ENCODE results near the gene C3orf18. TPM values are rescaled to one million over a fixed set of nuclear protein-coding genes. Genes with fewer than 3 reads are reported as not detected.

The C3orf18 gene
- polyA plus RNA-seq (2013, experiment 1 of 2) = 4.8 TPM
- 7.3 TPM for polyA plus RNA-seq (2013, experiment 2 of 2)

DNA sequence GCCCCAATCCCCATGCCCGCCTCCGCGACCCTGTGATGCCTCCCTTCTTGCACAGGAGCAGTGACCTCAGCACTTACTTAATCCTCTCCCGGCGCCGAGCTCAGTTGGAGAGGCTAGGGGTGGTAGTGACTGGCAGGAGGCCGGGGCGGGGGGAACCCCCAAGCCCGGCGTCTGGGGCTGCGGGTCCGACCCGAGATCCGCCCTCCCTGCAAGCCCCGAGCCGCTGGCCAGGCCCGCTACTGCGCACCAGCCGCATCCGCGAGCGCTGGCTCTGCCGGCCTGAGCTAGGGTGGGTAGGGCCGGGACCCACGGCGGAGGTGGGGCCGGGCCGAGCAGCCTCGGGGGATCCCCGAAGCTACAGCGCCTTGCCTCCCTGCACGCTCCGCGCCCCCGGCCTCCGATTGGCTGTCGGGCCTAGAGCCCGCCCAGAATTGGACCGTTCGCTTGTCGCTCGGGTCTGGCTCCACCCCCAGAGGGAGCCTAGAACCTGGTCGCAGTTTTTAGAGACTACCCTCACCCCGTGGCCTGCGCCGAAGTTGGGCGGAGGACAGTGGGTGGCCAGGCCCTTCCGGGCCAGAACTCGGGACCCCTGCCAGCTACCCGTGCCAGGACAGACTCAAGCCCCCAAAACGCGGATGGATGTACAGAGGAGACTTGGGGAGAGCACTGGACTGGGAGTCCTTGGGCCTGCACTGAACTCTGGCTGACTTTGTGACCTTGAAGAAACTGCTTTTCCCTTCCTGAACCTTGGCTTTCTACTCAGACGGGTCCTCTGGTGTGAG, at the start of gene C3orf18:
Gene C3orf18 (minus strand): TSS at position 362 of the 782 bp plus-strand sequence. CDS start 2,048 bp downstream, outside the sequence.
- WGBS = 4% methylated on average over 53 of the region's 53 CpGs
- no peak within 1 kb of the TSS for H3K27ac ChIP-seq (ENCODE audit: low read depth, low read length)

DNA sequence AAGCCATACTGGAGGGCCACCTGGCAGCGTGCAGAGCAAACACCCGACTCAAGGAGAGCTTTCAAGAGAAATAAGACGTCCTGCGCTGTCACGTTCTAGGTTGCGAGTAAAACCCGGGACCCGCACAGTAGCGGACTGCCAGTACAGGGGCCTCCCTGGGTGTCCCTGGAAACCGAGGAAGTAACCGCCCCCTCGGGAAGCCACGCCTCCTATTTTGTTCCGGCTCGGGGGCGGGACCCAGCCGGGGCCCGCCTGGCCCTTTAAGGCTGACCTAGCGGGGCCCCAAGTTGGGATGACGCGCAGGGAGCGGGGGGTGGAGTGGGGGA, 49.2 kb upstream of the C3orf18 start:
- Histone ChIP-seq H3K27me3 (ENCODE audit: insufficient read depth, low read length) (peaks cover 28% of the 10 kb centered on the region), H3K27ac (ENCODE audit: low read depth, low read length) (no peak overlapping the region), H3K9ac (ENCODE audit: low read depth, low read length) (no peak overlapping the region), H3K36me3 (ENCODE audit: insufficient read depth, low read length) (no peaks in the 10 kb centered on the region), H3K4me1 (ENCODE audit: insufficient read depth, low read length) (peaks cover 17% of the 10 kb centered on the region; the same call in 1 of the 2 replicates), H3K4me3 (ENCODE audit: low read length) (peak overlapping the region; percentile 62), H3K9me3 (ENCODE audit: insufficient read depth, low read depth, low read length) (no peaks in the 10 kb centered on the region)
- WGBS = under 1% methylated on average over 18 of the region's 22 CpGs

More for the DNA sequence above, at the start of gene C3orf18:
- Histone ChIP-seq H3K36me3 (ENCODE audit: insufficient read depth, low read length) (no peaks in the 10 kb centered on the region), H3K4me1 (ENCODE audit: insufficient read depth, low read length) (0 out of 2 replicates have a peak, but pooled peaks cover 4% of the 10 kb centered on the region), H3K9me3 (ENCODE audit: insufficient read depth, low read depth, low read length) (no peaks in the 10 kb centered on the region), H3K9ac (ENCODE audit: low read depth, low read length) (peak within 1 kb of the TSS; percentile 54), H3K4me3 (ENCODE audit: low read length) (peak within 1 kb of the TSS; percentile 99), H3K27me3 (ENCODE audit: insufficient read depth, low read length) (peaks cover 14% of the 10 kb centered on the region)

DNA sequence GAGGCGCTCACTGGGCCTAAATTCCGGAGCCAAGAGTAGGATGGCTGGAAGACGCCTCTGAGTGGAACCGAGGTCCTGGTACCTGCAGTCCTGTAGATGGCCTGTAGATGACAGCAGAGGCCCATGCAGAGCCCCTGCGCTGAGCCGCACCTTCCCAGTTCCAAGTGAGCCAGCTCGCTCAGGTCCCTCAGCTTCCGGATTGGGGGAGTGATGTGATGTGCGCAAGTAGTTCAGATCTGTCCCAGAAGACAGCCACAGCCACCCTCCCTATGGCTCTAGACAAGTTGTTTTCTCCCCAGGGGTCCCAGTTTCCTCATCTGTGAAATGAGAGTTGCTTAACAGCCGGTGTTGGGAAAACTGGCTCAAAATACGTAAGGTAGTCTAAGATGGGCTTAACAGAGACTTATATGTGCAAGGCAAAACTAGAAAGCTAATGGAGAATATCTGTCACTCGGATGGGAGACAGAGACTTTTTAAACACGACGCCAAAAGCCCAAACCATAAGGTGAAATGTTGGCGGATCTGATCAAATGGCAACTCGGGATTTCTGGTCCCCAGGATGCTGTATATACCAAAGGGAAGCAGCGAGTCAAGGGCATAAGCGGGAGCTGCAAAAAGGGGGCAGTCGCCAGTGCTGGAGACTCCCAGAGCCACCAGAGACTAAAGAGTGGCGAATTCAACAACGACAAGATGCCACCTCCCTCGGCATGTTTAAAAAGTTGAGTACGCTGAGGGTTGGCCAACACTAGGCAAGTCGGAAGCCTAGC, 48.6 kb upstream of the C3orf18 start:
- no peaks in the 10 kb centered on the region for H3K36me3 ChIP-seq (ENCODE audit: insufficient read depth, low read length)
- H3K4me1 ChIP-seq (ENCODE audit: insufficient read depth, low read length) = peaks cover 17% of the 10 kb centered on the region; the same call in 1 of the 2 replicates
- H3K9ac ChIP-seq (ENCODE audit: low read depth, low read length) = no peak overlapping the region
- no peaks in the 10 kb centered on the region for H3K9me3 ChIP-seq (ENCODE audit: insufficient read depth, low read depth, low read length)
- WGBS = 6% methylated on average over 23 of the region's 24 CpGs
- H3K4me3 ChIP-seq (ENCODE audit: low read length) = peak overlapping the region; percentile 62
- peaks cover 29% of the 10 kb centered on the region for H3K27me3 ChIP-seq (ENCODE audit: insufficient read depth, low read length)
- H3K27ac ChIP-seq (ENCODE audit: low read depth, low read length) = no peak overlapping the region

DNA sequence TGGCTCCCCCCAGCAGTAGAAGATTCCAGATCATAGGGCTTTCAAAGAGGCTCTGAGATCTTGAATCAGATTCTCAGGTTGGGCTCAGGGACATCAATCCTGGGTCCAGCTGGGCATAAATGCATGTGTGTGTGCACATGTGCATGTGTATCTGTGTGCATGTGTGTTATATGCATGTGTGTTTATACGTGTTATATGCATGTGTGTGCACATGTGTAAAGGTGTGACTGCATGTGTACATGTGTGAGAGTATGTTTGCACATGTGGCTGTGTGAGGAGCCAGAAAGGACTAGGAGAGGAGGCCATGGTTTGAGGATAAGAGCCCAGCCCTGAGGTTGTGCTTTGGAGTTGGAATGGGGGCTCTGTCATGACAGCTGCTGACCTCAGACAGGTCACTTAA, 47.6 kb upstream of the C3orf18 start:
- Histone ChIP-seq H3K27me3 (ENCODE audit: insufficient read depth, low read length) (peaks cover 39% of the 10 kb centered on the region), H3K4me1 (ENCODE audit: insufficient read depth, low read length) (peaks cover 17% of the 10 kb centered on the region; the same call in 1 of the 2 replicates), H3K27ac (ENCODE audit: low read depth, low read length) (no peak overlapping the region), H3K36me3 (ENCODE audit: insufficient read depth, low read length) (no peaks in the 10 kb centered on the region), H3K4me3 (ENCODE audit: low read length) (no peak overlapping the region), H3K9ac (ENCODE audit: low read depth, low read length) (no peak overlapping the region), H3K9me3 (ENCODE audit: insufficient read depth, low read depth, low read length) (no peaks in the 10 kb centered on the region)
- WGBS = 56% methylated on average over 1 of the region's 1 CpG

DNA sequence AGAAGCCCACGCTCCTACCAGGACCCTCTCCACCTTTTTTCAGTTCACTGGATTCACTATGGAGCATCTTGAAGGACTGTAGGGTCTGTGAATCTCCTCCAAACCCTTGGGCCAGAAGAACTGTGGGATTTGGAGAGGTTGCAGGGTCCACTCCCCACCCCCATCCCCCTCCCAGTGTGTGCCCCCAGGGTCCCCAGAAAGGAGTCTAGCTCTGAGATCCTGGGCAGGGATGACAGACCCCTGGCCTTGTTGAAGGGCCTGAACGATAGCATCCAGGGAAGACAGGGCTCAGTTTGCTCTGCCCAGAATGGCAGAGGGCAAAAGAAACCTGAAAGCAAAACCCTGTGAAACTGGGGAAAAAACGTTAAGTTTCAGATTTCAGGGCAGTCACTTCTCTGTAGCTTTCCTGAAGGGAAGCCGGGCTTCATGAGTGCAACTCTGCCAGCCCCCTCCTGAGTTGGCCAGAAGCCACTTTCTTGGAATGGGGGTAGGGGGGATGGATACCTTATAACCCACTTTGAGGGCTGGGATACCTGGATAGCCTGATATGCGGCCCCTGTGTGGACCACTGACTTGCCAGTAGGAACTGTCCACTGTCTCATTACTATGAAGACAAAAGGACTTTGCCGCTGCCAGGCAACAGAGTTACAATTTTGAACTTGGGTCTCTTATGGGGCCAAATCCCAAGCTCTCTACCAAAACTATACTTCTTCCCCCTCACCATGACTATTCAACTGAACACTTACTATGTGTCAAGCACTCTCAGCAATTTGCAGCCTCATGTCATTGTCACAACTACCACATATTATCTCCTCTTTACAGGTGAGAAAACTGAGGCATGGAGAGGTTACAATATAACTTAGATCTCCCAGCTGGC, 45.7 kb upstream of the C3orf18 start:
- Histone ChIP-seq H3K4me1 (ENCODE audit: insufficient read depth, low read length) (peaks cover 17% of the 10 kb centered on the region; the same call in 1 of the 2 replicates), H3K36me3 (ENCODE audit: insufficient read depth, low read length) (no peaks in the 10 kb centered on the region), H3K27ac (ENCODE audit: low read depth, low read length) (no peak overlapping the region), H3K4me3 (ENCODE audit: low read length) (no peak overlapping the region), H3K27me3 (ENCODE audit: insufficient read depth, low read length) (peaks cover 50% of the 10 kb centered on the region), H3K9ac (ENCODE audit: low read depth, low read length) (no peak overlapping the region), H3K9me3 (ENCODE audit: insufficient read depth, low read depth, low read length) (no peaks in the 10 kb centered on the region)
- 66% methylated on average over 6 of the region's 6 CpGs for WGBS

- Histone ChIP-seq H3K27me3 (ENCODE audit: insufficient read depth, low read length) (peaks cover 50% of the 10 kb centered on the region), H3K9me3 (ENCODE audit: insufficient read depth, low read depth, low read length) (no peaks in the 10 kb centered on the region), H3K4me1 (ENCODE audit: insufficient read depth, low read length) (peaks cover 12% of the 10 kb centered on the region; the same call in 1 of the 2 replicates), H3K9ac (ENCODE audit: low read depth, low read length) (peak overlapping the region; percentile 73; the same call in 1 of the 2 replicates), H3K27ac (ENCODE audit: low read depth, low read length) (no peak overlapping the region), H3K36me3 (ENCODE audit: insufficient read depth, low read length) (no peaks in the 10 kb centered on the region; the same call in 1 of the 2 replicates), H3K4me3 (ENCODE audit: low read length) (peak overlapping the region; percentile 61)
- 11% methylated on average over 29 of the region's 29 CpGs for WGBS
Measured at GRCh38 chr3:50612234-50612882, 44.8 kb upstream of the C3orf18 start.

GRCh38 chr3:50611464-50612233, 44.1 kb upstream of the C3orf18 start, which contains the start of gene CISH:
TSS of gene CISH (minus strand) at chr3:50611774. CDS start at chr3:50611650, 124 bp downstream.
- H3K36me3 ChIP-seq (ENCODE audit: insufficient read depth, low read length) = no peaks in the 10 kb centered on the region; the same call in 1 of the 2 replicates
- peak within 1 kb of the TSS; percentile 73 for H3K9ac ChIP-seq (ENCODE audit: low read depth, low read length)
- peak within 1 kb of the TSS; percentile 57; the same call in 1 of the 2 replicates for H3K27ac ChIP-seq (ENCODE audit: low read depth, low read length)
- H3K4me3 ChIP-seq (ENCODE audit: low read length) = peak within 1 kb of the TSS; percentile 61
- WGBS = under 1% methylated on average over 75 of the region's 75 CpGs
- no peaks in the 10 kb centered on the region for H3K9me3 ChIP-seq (ENCODE audit: insufficient read depth, low read depth, low read length)
- peaks cover 12% of the 10 kb centered on the region; the same call in 1 of the 2 replicates for H3K4me1 ChIP-seq (ENCODE audit: insufficient read depth, low read length)
- H3K27me3 ChIP-seq (ENCODE audit: insufficient read depth, low read length) = peaks cover 50% of the 10 kb centered on the region

- H3K9me3 ChIP-seq (ENCODE audit: insufficient read depth, low read depth, low read length) = no peaks in the 10 kb centered on the region
- H3K9ac ChIP-seq (ENCODE audit: low read depth, low read length) = peak overlapping the region; percentile 73
- H3K27me3 ChIP-seq (ENCODE audit: insufficient read depth, low read length) = peaks cover 50% of the 10 kb centered on the region
- 51% methylated on average over 10 of the region's 10 CpGs for WGBS
- H3K4me1 ChIP-seq (ENCODE audit: insufficient read depth, low read length) = peaks cover 7% of the 10 kb centered on the region; the same call in 1 of the 2 replicates
- H3K36me3 ChIP-seq (ENCODE audit: insufficient read depth, low read length) = no peaks in the 10 kb centered on the region; the same call in 1 of the 2 replicates
- peak overlapping the region; percentile 61 for H3K4me3 ChIP-seq (ENCODE audit: low read length)
- H3K27ac ChIP-seq (ENCODE audit: low read depth, low read length) = peak overlapping the region; percentile 57; the same call in 1 of the 2 replicates
Measured at GRCh38 chr3:50610992-50611463, 43.5 kb upstream of the C3orf18 start.

DNA sequence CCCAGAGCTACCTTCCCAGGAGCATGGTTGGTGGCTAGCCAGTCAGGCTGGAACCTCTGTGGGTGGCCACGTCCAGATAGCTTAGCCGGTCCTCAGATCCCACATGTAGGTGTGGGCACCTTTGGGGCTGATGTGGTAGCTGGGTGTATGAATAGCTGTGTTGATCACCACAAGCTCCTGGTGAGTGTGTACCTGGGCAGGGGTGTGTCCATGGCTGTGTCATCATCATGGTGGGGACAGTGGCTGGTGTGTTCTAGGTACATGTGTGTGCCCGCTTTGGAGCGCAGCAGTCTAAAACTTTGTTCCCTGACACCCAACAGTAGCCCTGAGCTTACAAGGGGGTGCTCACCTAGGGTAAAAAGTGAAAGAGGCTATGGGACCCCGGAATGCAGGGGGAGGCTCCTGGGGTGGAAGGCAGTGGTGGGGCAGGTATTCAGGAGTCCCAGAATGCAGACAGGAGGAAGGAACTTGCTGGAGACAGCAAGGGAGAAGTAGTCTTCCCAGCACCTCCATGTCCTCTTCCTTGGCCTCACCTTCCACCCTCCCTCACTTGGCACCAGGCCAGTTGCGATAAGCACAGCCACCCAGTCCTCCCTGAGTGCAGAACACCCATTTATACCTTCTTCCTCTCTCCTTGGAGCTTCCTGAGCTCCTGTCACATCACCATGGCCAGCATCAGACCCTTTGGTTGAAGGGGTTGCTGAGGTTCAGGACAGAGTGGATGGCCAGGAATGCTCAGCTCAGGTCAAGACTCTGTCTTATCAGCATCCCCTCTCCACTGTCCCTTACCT, 42.8 kb upstream of the C3orf18 start:
- H3K27ac ChIP-seq (ENCODE audit: low read depth, low read length) = no peak overlapping the region
- H3K9me3 ChIP-seq (ENCODE audit: insufficient read depth, low read depth, low read length) = no peaks in the 10 kb centered on the region
- H3K4me1 ChIP-seq (ENCODE audit: insufficient read depth, low read length) = peaks cover 7% of the 10 kb centered on the region; the same call in 1 of the 2 replicates
- no peak overlapping the region for H3K9ac ChIP-seq (ENCODE audit: low read depth, low read length)
- no peaks in the 10 kb centered on the region; the same call in 1 of the 2 replicates for H3K36me3 ChIP-seq (ENCODE audit: insufficient read depth, low read length)
- peak overlapping the region; percentile 61; the same call in 1 of the 2 replicates for H3K4me3 ChIP-seq (ENCODE audit: low read length)
- WGBS = 95% methylated on average over 6 of the region's 6 CpGs
- peaks cover 46% of the 10 kb centered on the region for H3K27me3 ChIP-seq (ENCODE audit: insufficient read depth, low read length)

Measured in HUES64 (cell line).